ENCODE measurements around the gene PDE11A.

The PDE11A gene

GRCh38 chr2:177909962-177910361, 162.6 kb downstream of the PDE11A start:
- TF ChIP-seq ZNF8 (CRISPR knock-in tag; IDR thresholded peaks at IDR 0.05) (no peak), TCF4 (CRISPR knock-in tag; IDR thresholded peaks at IDR 0.05; ENCODE audit: borderline replicate concordance) (no peak), ZC3H10 (CRISPR knock-in tag; IDR thresholded peaks at IDR 0.05) (no peak), CSDC2 (CRISPR knock-in tag; IDR thresholded peaks at IDR 0.05) (no peak), GLIS3 (CRISPR knock-in tag; IDR thresholded peaks at IDR 0.05) (no peak), SNAI2 (CRISPR knock-in tag; IDR thresholded peaks at IDR 0.05) (no peak)
- TF ChIP-seq, protein P1, sequence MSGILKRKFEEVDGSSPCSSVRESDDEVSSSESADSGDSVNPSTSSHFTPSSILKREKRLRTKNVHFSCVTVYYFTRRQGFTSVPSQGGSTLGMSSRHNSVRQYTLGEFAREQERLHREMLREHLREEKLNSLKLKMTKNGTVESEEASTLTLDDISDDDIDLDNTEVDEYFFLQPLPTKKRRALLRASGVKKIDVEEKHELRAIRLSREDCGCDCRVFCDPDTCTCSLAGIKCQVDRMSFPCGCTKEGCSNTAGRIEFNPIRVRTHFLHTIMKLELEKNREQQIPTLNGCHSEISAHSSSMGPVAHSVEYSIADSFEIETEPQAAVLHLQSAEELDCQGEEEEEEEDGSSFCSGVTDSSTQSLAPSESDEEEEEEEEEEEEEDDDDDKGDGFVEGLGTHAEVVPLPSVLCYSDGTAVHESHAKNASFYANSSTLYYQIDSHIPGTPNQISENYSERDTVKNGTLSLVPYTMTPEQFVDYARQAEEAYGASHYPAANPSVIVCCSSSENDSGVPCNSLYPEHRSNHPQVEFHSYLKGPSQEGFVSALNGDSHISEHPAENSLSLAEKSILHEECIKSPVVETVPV (CRISPR knock-in tag; IDR thresholded peaks at IDR 0.05), result no peak
- ATAC-seq, result no peak

GRCh38 chr2:177908824-177909223, 163.8 kb downstream of the PDE11A start:
- TF ChIP-seq CSDC2 (CRISPR knock-in tag; IDR thresholded peaks at IDR 0.05) (no peak), ARNTL (CRISPR knock-in tag; IDR thresholded peaks at IDR 0.05; ENCODE audit: borderline replicate concordance, low read depth) (no peak), ZNF565 (CRISPR knock-in tag; conservative IDR thresholded peaks at IDR 0.05; ENCODE audit: low read depth) (no peak), RARB (CRISPR knock-in tag; IDR thresholded peaks at IDR 0.05) (no peak), OSR1 (CRISPR knock-in tag; IDR thresholded peaks at IDR 0.05) (no peak), ZNF70 (CRISPR knock-in tag; IDR thresholded peaks at IDR 0.05) (no peak), SNAI2 (CRISPR knock-in tag; IDR thresholded peaks at IDR 0.05) (no peak), ZC3H10 (CRISPR knock-in tag; IDR thresholded peaks at IDR 0.05) (no peak), TOX (CRISPR knock-in tag; IDR thresholded peaks at IDR 0.05; ENCODE audit: borderline replicate concordance) (no peak), POU6F1 (CRISPR knock-in tag; IDR thresholded peaks at IDR 0.05; ENCODE audit: borderline replicate concordance, low read depth) (no peak), TCF4 (CRISPR knock-in tag; IDR thresholded peaks at IDR 0.05; ENCODE audit: borderline replicate concordance) (no peak), ZFP30 (CRISPR knock-in tag; IDR thresholded peaks at IDR 0.05) (no peak), ESRRG (CRISPR knock-in tag; IDR thresholded peaks at IDR 0.05) (no peak), ISL1 (CRISPR knock-in tag; IDR thresholded peaks at IDR 0.05) (no peak)
- TF ChIP-seq, protein P2, sequence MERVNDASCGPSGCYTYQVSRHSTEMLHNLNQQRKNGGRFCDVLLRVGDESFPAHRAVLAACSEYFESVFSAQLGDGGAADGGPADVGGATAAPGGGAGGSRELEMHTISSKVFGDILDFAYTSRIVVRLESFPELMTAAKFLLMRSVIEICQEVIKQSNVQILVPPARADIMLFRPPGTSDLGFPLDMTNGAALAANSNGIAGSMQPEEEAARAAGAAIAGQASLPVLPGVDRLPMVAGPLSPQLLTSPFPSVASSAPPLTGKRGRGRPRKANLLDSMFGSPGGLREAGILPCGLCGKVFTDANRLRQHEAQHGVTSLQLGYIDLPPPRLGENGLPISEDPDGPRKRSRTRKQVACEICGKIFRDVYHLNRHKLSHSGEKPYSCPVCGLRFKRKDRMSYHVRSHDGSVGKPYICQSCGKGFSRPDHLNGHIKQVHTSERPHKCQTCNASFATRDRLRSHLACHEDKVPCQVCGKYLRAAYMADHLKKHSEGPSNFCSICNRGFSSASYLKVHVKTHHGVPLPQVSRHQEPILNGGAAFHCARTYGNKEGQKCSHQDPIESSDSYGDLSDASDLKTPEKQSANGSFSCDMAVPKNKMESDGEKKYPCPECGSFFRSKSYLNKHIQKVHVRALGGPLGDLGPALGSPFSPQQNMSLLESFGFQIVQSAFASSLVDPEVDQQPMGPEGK (CRISPR knock-in tag; IDR thresholded peaks at IDR 0.05; ENCODE audit: borderline replicate concordance), result no peak
- ATAC-seq, result no peak

- TF ChIP-seq ISL1 (CRISPR knock-in tag; IDR thresholded peaks at IDR 0.05) (no peak), SNAI2 (CRISPR knock-in tag; IDR thresholded peaks at IDR 0.05) (no peak), ZFP30 (CRISPR knock-in tag; IDR thresholded peaks at IDR 0.05) (no peak), TCF4 (CRISPR knock-in tag; IDR thresholded peaks at IDR 0.05; ENCODE audit: borderline replicate concordance) (no peak), ARNTL (CRISPR knock-in tag; IDR thresholded peaks at IDR 0.05; ENCODE audit: borderline replicate concordance, low read depth) (no peak), CSDC2 (CRISPR knock-in tag; IDR thresholded peaks at IDR 0.05) (no peak), POU6F1 (CRISPR knock-in tag; IDR thresholded peaks at IDR 0.05; ENCODE audit: borderline replicate concordance, low read depth) (no peak), GLIS3 (CRISPR knock-in tag; IDR thresholded peaks at IDR 0.05) (no peak), ESRRG (CRISPR knock-in tag; IDR thresholded peaks at IDR 0.05) (no peak), ZC3H10 (CRISPR knock-in tag; IDR thresholded peaks at IDR 0.05) (no peak), BACH2 (CRISPR knock-in tag; IDR thresholded peaks at IDR 0.05; ENCODE audit: borderline replicate concordance) (no peak), TOX (CRISPR knock-in tag; IDR thresholded peaks at IDR 0.05; ENCODE audit: borderline replicate concordance) (no peak), ZFP3 (CRISPR knock-in tag; IDR thresholded peaks at IDR 0.05) (no peak), RARB (CRISPR knock-in tag; IDR thresholded peaks at IDR 0.05) (no peak)
- TF ChIP-seq, protein P3, sequence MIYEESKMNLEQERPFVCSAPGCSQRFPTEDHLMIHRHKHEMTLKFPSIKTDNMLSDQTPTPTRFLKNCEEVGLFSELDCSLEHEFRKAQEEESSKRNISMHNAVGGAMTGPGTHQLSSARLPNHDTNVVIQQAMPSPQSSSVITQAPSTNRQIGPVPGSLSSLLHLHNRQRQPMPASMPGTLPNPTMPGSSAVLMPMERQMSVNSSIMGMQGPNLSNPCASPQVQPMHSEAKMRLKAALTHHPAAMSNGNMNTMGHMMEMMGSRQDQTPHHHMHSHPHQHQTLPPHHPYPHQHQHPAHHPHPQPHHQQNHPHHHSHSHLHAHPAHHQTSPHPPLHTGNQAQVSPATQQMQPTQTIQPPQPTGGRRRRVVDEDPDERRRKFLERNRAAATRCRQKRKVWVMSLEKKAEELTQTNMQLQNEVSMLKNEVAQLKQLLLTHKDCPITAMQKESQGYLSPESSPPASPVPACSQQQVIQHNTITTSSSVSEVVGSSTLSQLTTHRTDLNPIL (CRISPR knock-in tag; IDR thresholded peaks at IDR 0.05; ENCODE audit: low read depth), result no peak
- TF ChIP-seq, protein P1 (CRISPR knock-in tag; IDR thresholded peaks at IDR 0.05), result no peak
- no peak for ATAC-seq
These were observed 164.4 kb downstream of the PDE11A start for GRCh38 chr2:177908182-177908581.
